Renal cortex interstitium (tissue), 11 donors: ENCODE measurements around the gene ADAMTS19. TPM values are rescaled to one million over a fixed set of nuclear protein-coding genes. Genes with fewer than 3 reads are reported as not detected.
A peak's percentile ranks its signal among the peaks of the same experiment; 100 is the strongest.

Experiments
- DNase-seq, 11 donors: peaks; one replicate each; pipeline ENCODE4 v3.0.0-alpha.2; 2013; ENCODE audit warnings: low read depth in 9 of 11, low spot score in 4 of 11; ENCODE audit errors: extremely low read depth in 1 of 11
- polyA plus RNA-seq, 3 donors: library from polyadenylated mRNA; unstranded; fragments of 120-200 nt; gene quantifications; one replicate each; pipeline ENCODE4 v1.2.1, GENCODE V29; 2013; ENCODE audit not compliant: insufficient read length in 3 of 3

ADAMTS19 gene
- polyA plus RNA-seq, 3 donors, result 5.6 to 6.4 (median 5.8) TPM

- peak in 1 of 11 donors; percentile 20 for DNase-seq
These were observed 1.7 kb downstream of the ADAMTS19 start for GRCh38 chr5:129461711-129462332.

DNA sequence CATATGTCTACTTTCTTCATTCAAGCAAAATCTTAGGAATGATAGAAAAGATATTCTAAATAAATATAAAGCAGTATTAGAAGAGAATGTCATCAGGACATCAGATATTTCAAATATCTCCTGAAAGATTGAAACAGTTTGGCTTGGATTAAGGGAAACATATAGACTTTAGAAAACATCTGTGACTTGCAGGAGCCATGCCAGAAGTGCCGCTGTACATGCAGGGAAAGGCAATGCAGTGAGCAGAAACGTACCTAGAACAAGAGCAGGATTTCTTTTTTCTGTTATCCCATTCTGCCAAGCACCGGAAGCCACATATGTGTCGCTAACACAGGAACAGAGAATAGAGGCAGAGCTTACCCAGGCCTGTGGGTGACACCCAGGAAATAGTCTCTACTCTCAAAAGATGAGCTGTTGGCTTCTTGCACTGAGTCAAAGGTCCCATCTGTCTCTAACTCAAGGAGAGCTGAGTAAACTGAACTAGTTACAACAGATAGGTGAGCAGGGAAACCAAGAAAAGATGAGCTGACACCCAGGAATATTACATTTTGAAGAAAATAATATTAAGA is 5.8 kb downstream of the ADAMTS19 start:
- DNase-seq, result no peak

DNA sequence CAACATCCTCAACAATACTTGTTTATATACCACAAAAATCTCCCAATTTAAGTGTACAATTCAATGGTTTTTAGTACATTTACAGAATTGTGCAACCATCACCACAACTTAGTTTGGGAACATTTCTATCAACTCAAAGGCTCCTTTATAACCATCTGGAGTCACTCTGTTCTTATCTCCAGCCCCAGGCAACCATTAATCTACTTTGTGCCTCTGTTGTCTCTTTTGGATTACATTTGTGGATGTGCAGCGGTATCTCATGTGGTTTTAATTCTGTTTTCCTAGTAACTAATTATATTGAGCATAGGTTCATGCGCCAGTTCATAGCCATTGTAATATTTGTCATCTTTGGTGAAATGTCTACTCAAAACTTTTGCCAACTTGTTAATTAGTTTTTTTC is 14.4 kb downstream of the ADAMTS19 start:
- DNase-seq, result no peak

GRCh38 chr5:129476751-129477150 is 16.7 kb downstream of the ADAMTS19 start:
- DNase-seq, result no peak

DNA sequence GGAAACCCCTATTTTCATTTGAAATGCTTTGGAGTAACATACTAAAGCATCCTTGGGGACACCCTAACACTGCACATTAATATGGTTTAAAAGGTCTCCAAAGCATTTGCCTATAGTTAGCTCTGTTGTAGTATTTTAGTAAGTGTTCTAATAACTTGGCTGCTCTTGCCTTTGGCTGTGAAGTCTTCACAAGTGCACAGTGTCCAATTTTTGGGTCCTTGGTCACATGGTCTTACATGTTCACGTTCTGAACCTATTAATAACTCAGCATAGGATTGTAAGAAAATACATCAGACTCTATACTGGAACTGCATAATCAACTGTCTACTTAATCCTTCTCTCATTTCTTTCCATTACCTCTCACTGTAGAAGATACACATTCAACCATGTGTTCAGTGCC is 17.4 kb downstream of the ADAMTS19 start:
- DNase-seq, result no peak

DNA sequence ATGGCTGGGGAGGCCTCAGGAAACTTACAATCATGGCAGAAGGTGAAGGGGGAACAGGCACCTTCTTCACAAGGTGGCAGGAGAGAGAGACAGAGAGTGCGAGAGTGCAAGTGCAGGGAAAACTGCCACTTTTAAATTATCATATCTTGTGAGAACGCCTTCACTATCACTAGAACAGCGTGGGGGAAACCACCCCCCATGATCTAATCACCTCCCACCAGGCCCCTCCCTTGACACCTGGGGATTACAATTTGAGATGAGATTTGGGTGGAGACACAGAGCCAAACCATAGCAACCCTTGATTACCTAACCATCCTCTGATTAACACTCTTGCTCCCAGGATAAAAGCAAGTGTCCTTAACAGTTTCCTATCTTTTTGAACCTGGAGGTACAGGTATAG is 21.1 kb downstream of the ADAMTS19 start:
- no peak for DNase-seq

- DNase-seq, result no peak
These were observed 36.3 kb downstream of the ADAMTS19 start for GRCh38 chr5:129496421-129496820.

DNA sequence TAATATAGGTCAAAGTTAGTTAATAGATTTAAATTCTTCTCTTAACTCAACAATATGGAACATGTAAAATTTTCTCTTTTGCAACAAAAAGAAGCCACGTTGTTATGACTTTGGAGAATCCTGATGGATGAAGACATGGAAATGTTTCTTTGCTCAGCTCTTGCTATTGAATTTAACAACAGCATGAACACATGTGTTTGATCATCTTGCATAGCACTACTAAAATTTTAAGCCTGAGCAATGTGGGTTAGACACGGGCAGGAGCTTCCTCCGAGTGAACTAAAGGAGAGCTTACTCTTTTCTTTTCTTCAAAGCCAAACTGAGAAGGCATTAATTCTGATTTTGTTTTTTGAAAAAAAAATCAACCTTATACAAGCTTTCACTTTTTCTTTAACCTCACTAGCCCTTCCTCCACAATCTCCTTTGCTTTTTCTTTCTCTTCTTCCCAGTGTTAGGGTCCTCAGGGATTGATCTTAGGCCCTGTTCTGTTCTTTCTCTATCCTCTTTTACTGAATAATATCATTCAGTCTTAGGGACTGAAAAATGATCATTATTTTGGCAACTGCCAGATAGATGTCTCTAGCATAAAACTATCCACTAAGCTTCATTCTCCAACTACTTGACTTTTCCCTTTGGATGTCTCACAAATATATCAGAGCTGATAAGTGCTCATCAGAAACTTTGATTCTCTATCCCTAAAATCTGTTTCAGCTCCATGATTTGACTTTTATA is 36.9 kb downstream of the ADAMTS19 start:
- no peak for DNase-seq

DNA sequence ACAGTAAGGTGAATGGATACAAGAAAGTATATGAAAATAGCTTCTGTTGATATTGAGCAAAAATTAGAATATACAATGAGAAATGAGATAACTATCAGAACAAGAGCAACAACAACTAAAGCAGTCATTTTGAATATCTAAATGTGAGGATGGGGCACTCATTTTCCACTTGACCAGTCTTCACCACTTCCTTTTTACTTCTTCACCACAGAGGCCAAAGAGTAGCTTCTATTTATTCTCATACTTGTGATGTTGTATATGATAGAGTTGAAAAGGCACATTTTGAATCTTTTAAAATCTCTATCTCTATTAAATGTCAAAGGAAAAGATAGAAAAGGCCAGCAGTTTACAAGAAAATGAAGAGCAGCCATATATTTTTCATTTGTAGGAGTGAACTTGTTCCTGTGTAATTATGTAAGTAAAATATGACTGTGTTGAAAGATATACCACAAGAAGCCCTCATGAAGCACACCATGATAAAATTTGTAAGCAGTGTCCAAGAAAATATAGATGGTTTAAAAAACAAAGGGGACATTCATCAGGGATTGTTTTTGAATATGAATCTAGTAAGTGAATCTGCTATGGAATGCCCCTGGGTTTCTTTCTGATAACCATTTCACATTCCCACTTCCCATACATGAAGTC is 39.2 kb downstream of the ADAMTS19 start:
- no peak for DNase-seq

DNA sequence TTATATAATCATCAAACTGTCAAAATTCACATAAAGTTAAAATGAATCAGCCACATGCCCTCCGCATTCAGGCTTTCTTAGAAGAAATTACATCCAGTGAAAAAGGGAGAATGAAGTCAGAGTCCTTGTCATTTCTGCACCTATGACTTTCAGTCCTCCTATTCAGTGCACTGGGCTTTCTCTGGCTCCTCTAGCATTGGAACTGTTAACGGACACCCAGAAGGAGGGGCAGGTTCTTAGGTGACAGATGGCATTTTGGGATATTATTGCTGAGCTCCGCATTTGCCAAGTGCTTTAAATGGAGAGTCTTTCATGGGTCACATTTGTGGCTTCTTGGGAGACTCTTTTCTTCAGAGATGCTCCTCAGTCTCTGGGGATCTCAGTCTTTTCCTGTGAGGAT is 40.0 kb downstream of the ADAMTS19 start:
- DNase-seq, result no peak

DNA sequence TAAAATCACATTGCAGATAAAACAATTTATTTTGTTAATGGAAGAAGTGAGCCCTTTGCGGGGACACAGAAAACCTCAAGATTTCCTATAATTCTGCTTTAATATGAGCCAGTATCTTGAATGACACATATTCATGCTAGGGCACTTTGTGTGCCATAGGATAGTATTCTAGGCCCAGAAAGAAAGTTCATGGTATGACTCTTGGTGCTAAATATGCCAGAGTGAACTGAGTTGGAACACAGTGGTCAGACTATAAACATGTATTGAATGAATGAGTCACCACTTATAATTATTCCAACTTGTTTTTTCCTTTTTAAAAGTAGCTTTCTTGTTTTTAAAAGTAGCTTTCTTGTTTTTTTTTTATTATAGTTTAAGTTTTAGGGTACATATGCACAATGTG is 46.0 kb downstream of the ADAMTS19 start:
- no peak for DNase-seq

DNA sequence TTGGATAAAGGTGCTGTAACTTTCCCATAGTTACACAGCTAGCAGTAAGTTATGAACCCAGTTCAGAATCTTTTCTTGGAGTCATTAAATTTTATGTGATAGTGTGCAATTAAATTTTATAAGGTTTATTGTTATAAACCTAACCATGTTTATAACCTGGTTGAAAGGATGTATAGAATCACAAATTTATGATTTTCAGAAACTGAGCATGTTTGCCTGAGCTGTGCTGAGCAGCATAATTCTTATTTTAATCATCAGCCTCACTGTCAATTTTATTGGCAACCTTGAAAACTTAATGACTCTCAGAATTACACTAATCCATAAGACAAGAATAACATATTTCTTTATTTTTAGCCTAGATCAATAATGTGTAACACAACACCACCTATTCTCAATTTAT is 46.9 kb downstream of the ADAMTS19 start:
- no peak for DNase-seq

DNA sequence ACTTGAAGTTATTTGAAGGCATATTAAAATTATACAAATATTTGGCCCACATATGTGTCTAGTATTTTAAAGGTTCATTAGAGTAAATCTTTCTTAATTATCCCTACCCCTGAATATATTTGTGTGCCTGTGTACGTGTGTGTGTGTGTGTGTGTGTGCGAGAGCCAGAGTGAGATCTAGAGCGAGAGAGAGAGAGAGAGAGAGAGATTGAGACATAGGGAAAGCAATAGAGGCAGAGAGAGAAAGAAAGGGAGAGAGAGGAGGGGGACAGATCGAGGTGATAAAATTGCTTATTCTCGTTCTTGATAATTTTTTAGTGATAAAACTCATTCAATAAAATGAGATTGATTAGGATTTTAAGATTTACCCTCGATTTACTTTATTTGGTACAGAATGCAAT is 47.4 kb downstream of the ADAMTS19 start:
- DNase-seq, result no peak

DNA sequence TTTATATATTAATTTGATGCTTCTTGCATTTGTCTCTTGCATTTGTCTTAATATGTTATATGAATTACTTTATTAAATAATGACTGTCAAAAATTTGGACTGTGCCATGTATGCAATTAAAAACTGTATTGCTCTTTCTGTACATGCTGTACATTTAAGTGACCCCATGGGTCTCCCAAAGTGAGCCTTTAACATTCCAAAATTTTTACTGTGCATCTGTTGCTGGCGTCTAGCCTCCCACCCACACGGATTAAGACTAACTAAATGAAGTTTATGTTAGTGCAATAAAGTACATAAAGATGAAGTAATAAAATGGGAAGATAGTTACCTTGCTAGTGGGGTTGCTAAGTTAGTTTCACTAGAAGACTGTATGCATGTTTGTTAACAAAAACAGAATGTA is 48.5 kb downstream of the ADAMTS19 start:
- DNase-seq, result no peak

GRCh38 chr5:129509363-129509975 is 49.4 kb downstream of the ADAMTS19 start:
- DNase-seq, result no peak

DNA sequence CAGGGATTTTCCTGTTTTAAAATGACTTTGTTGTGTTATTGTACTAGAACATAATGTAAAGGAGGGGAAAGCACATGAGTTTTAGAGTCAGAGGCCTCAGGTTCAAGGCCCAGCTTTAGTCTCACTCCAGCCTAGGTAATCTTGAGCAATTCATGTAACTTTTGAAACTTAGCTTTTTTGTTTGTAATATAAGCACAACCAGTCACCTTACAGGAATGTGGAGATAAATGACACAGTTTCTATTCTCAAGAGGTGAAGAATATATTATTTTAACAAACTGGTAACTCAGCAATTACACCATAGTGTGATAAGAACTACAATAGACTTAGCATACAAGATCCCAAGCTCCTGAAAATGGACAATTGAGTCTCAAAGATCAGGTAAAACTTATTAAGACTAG is 51.2 kb downstream of the ADAMTS19 start:
- DNase-seq, result no peak

- DNase-seq, result no peak
These were observed 81.0 kb downstream of the ADAMTS19 start for GRCh38 chr5:129541051-129541450.

DNA sequence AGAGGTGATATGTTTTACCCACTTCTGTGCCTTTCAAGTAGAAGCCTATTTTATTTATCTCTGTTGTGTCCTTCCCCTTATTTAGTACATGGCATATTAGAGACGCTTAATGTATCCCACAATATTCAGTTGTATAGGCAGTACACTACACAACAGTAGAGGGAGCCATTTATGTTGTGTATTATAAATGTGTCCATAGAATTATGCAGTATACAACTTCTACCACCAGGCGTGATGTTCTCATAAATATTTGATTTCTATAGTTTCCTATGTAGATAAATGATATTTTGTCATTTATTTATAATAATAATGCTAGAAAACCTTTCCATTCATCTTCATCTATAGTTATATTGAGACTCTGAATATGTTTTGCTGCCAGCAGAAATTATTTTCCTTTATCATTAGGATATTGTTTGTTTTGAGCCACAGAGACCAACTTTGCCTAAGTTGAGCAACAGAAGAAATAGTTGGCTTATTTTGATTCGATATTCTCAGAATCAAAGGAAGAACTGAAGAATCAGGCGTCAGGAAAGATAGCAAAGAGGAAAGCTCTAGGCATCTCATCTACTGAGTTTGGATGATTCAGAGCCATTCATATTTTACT is 81.7 kb downstream of the ADAMTS19 start:
- no peak for DNase-seq

DNA sequence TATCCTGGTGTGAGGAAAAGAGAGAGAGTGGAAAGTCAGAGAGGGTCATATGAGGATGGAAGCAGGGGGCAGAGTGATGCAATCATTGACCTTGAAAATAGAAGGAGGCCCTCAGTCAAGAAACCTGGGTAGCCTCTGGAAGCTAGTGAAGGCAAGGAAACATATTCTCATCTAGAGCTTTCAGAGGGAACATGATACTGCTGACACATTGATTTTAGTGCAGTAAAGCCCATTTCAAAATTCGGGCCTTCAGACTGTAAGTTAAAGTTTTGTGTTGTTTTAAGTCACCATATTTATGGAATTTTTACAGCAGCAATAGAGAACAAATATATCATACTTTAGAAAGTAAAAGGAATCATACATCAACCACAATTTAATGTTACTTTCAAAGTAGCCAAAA is 87.0 kb downstream of the ADAMTS19 start:
- DNase-seq, result no peak
